Adrenal gland (tissue), 12 donors: ENCODE data around the gene CD2. TPM values are rescaled to one million over a fixed set of nuclear protein-coding genes. Genes with fewer than 3 reads are reported as not detected.

ENCODE experiments used
- DNase-seq, 7 donors: peaks; one replicate each; pipeline ENCODE4 v3.0.0-alpha.2; 2019 to 2020
- H3K27ac ChIP-seq, 5 donors: fragments of 200-600 bp; sonication (generic) in 4 of 5; 1 replicate in 3 of 5; 2 replicates in 2 of 5; pipeline versions ENCODE4 v1.5.1 to v1.8.0; 2016 to 2020; ENCODE audit warnings: mild to moderate bottlenecking in 1 of 5
- H3K27me3 ChIP-seq: fragments of 200-600 bp; 2 replicates; pipeline ENCODE4 v1.8.0; 2021
- H3K36me3 ChIP-seq, 2 donors: fragments of 200-600 bp; replicated peaks in 1 of 2; 1 replicate in 1 of 2; 2 replicates in 1 of 2; pipeline versions ENCODE4 v1.5.1 to v1.8.0; 2018 to 2022
- H3K4me1 ChIP-seq, 2 donors: fragments of 200-600 bp; replicated peaks in 1 of 2; 1 replicate in 1 of 2; 2 replicates in 1 of 2; pipeline versions ENCODE4 v1.5.1 to v1.8.0; 2018 to 2021
- H3K4me3 ChIP-seq, 4 donors: fragments of 200-600 bp; sonication (generic) in 3 of 4; one replicate each; pipeline ENCODE4 v1.5.1; 2016 to 2018
- H3K9me3 ChIP-seq, 3 donors: fragments of 200-600 bp; sonication (generic) in 1 of 3; replicated peaks in 1 of 3; 1 replicate in 2 of 3; 2 replicates in 1 of 3; pipeline versions ENCODE4 v1.5.1 to v1.8.0; 2016 to 2021
- CTCF ChIP-seq, 6 experiments: fragments of 450-650 bp in 4 of 6; fragments of 200-600 bp in 2 of 6; sonication (generic) in 1 of 6; IDR thresholded peaks; 1 replicate in 5 of 6; 2 replicates in 1 of 6; pipeline versions ENCODE4 v1.5.1 to v1.8.0; 2016 to 2021; ENCODE audit warnings: antibody characterized with exemption in 6 of 6, mild to moderate bottlenecking in 2 of 6, moderate library complexity in 1 of 6
- POLR2A ChIP-seq, 2 donors: fragments of 450-650 bp; IDR thresholded peaks; one replicate each; pipeline ENCODE4 v1.6.1; 2017; ENCODE audit warnings: antibody characterized with exemption in 2 of 2, mild to moderate bottlenecking in 2 of 2, moderate library complexity in 1 of 2
- WGBS, 4 donors: extraction: QIAGEN DNeasy Blood & Tissue Kit in 2 of 4; methylation state at CpG; one replicate each; pipeline versions ENCODE4 v1.1.5 to v1.1.7; 2013 to 2017; 5-methylcytosine and 5-hydroxymethylcytosine counted together
- intact Hi-C, 2 donors: fragments of 100-400 bp; cut with DNase I; formaldehyde crosslinking; loops; one replicate each; pipeline versions ENCODE4 v1.14.1 to v1.15.0; 2022 to 2023
- polyA plus RNA-seq, 3 donors: library from polyadenylated mRNA; stranded (reverse); fragments of 200-250 nt in 2 of 3; fragments of 350-450 nt in 1 of 3; fragmentation: Illumina TruSeq in 1 of 3; extraction: RNeasy Lipid Tissue Mini Kit (QIAGEN cat#74804) in 1 of 3; gene quantifications; one replicate each; pipeline ENCODE4 v1.2.3, GENCODE V29; 2013 to 2014
- total RNA-seq, 9 donors: library from RNA; depleted of rRNA in 4 of 9; stranded (reverse); fragments of >200 nt in 4 of 9; fragments of 120-200 nt in 1 of 9; fragmentation: NEBNext Ultra II Directional in 1 of 9; extraction: Animal tissue kit (Norgen Biotek cat#: 25700) in 1 of 9; gene quantifications; one replicate each; pipeline versions ENCODE4 v1.1.0 to v1.2.4, GENCODE V29; 2013 to 2023
- donor health status: healthy with polysubstance abuse.
- donor health status: Bipolar disorder and iron deficiency.
- donor health status: DM: yes; HTN: yes; CAD: no.
- donor health status: DM: no; HTN: no; CAD: no.
- donor health status: DM: no; HTN: no; CAD: no.
- donor health status: DM: yes; HTN: yes; CAD: no.

Gene CD2
- total and polyA plus RNA-seq, 12 donors, result 0.18 to 6.7 (median 1.3) TPM

DNA sequence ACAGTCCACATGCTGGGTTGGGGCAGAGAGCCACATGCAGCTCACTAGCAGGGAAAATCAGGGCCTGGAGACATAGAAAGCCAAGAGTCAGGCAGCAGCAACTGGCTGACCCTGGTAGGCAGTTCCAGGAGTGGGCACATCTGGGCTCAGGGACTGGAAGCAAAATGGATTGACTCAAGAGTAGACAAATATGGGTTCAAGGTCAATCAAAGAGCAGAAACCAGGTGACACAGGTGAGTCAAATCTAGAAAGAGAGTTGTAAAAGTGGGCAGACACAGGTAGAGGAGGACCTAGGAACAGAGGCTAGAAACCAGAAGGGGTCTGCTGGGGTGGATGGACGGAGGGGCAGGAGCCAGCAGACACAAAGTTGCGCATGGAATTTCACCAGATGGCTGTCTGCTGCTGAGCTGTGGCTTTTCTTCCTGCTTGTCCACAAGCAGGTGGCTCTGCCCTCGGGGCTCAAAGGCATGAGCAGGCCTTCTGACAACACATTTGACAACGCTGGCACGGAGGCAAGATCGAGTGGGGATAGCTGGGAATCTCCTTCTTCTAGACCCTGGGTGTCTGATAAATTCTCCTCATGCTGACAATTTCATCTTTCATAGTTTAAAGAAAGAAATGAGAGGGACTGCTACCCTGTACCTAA lies 45.9 kb upstream of the CD2 start:
- Histone ChIP-seq H3K4me3 (no peak overlapping the region), H3K9me3 (no peaks in the 10 kb centered on the region), H3K27me3 (no peaks in the 10 kb centered on the region), H3K36me3 (no peaks in the 10 kb centered on the region), H3K4me1 (no peaks in the 10 kb centered on the region), H3K27ac (no peak overlapping the region)
- TF ChIP-seq POLR2A (IDR thresholded peaks at IDR 0.05) (no peak), CTCF (IDR thresholded peaks at IDR 0.05) (no peak)
- DNase-seq, result peak in 1 of 7 donors; percentile 65
- intact Hi-C loops, result no loop called here
- 79 to 89% (median 81%) methylated on average over 6 of the region's 6 CpGs for WGBS, 4 donors

- no peak for TF ChIP-seq POLR2A (IDR thresholded peaks at IDR 0.05)
- TF ChIP-seq CTCF (IDR thresholded peaks at IDR 0.05), result no peak
- peak in 1 of 7 donors; percentile 7 for DNase-seq
- H3K27me3 ChIP-seq, result no peaks in the 10 kb centered on the region
- no peak overlapping the region for H3K27ac ChIP-seq
- intact Hi-C loops, result no loop called here
- H3K4me1 ChIP-seq, result no peaks in the 10 kb centered on the region
- H3K4me3 ChIP-seq, result no peak overlapping the region
- no peaks in the 10 kb centered on the region for H3K9me3 ChIP-seq
- H3K36me3 ChIP-seq, result no peaks in the 10 kb centered on the region
- WGBS, 4 donors, result 84 to 92% (median 89%) methylated on average over 7 of the region's 7 CpGs
These were observed 44.5 kb upstream of the CD2 start for GRCh38 chr1:116709666-116710167.

- 57 to 78% (median 69%) methylated on average over 2 of the region's 2 CpGs for WGBS, 4 donors
- Histone ChIP-seq H3K4me3 (no peak overlapping the region), H3K27ac (no peak overlapping the region), H3K27me3 (no peaks in the 10 kb centered on the region), H3K4me1 (no peaks in the 10 kb centered on the region), H3K36me3 (no peaks in the 10 kb centered on the region), H3K9me3 (no peaks in the 10 kb centered on the region)
- intact Hi-C loops, result no loop called here
- peak in 1 of 7 donors; percentile 14 for DNase-seq
- TF ChIP-seq CTCF (IDR thresholded peaks at IDR 0.05), result no peak
- TF ChIP-seq POLR2A (IDR thresholded peaks at IDR 0.05), result no peak
These were observed 43.6 kb upstream of the CD2 start for GRCh38 chr1:116710420-116711262.

GRCh38 chr1:116711263-116711840 lies 42.9 kb upstream of the CD2 start:
- WGBS, 4 donors, result 61 to 73% (median 72%) methylated on average over 2 of the region's 2 CpGs
- intact Hi-C loops, result no loop called here
- DNase-seq, result peak in 1 of 7 donors; percentile 9
- Histone ChIP-seq H3K9me3 (no peaks in the 10 kb centered on the region), H3K27me3 (no peaks in the 10 kb centered on the region), H3K4me3 (no peak overlapping the region), H3K4me1 (no peaks in the 10 kb centered on the region), H3K27ac (no peak overlapping the region), H3K36me3 (no peaks in the 10 kb centered on the region)
- TF ChIP-seq CTCF (IDR thresholded peaks at IDR 0.05), result no peak
- no peak for TF ChIP-seq POLR2A (IDR thresholded peaks at IDR 0.05)
